GM18907 (cell line): ENCODE results near the gene MYT1.

ENCODE experiments used
- ATAC-seq: cut with Tn5 transposase; IDR thresholded peaks from one replicate; pipeline ENCODE4 v1.9.1; 2021; ENCODE audit warnings: mild to moderate bottlenecking, moderate library complexity; ENCODE audit not compliant: unreplicated experiment

MYT1 gene

DNA sequence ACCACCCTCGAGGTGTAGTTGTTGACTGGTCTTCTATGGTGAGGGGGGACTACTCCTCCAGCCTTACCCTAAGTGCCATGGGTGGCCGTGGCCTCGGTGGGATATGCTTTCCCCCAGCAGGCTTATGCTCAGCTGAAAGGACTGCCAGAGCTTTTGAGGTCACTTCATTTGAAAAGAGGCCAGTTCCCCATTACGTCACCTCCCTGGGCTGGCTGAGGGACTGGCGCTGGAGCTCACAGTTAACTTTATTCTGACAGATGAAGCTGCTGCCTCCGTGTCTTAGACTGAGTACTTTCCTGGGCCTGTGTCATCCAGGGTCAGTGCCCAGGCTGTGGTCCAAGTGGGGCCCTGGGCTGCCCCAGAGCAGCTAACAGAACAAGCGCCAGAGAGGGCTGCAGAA, 48.5 kb downstream of the MYT1 start:
- no peak for ATAC-seq

- ATAC-seq = no peak
These were observed 49.9 kb downstream of the MYT1 start for GRCh38 chr20:64214113-64214512.

GRCh38 chr20:64214952-64215351, 50.7 kb downstream of the MYT1 start:
- ATAC-seq = no peak

DNA sequence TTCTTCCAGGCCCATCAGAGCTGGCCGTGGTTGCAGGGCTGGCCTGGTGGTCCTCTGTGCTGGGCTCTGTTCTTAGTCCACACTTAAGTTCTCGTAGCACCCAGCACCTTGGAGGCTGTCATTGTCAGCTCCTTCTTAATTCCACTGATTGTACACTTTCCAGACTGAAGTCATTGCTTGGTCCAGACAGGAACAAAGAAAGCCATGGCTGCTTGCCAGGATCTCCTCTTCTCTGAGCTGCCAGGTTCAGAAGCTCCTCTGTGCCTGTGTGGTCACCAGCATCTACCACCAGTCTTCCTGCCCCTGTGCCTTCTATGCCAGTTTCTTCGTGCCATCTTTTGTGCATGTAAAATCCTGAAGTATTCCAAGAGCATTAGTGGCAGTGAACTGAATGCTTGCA, 51.8 kb downstream of the MYT1 start:
- ATAC-seq = no peak

GRCh38 chr20:64216910-64217309, 52.7 kb downstream of the MYT1 start:
- no peak for ATAC-seq

- ATAC-seq = no peak
These were observed 53.4 kb downstream of the MYT1 start for GRCh38 chr20:64217539-64218221.

- no peak for ATAC-seq
These were observed 55.0 kb downstream of the MYT1 start for GRCh38 chr20:64219202-64219601.

DNA sequence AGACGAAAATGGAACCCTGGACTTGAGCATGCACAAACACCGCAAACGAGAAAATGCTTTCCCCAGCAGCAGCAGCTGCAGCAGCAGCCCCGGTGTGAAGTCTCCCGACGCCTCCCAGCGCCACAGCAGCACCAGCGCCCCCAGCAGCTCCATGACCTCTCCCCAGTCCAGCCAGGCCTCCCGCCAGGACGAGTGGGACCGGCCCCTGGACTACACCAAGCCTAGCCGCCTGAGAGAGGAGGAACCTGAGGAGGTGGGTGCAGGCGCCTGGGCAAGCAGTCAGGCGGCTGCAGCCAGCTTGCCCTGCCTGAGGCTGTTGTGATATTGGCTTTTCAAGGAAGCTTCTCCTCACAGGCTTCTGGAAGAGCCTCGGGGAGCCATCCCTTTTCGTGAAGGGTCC, 55.5 kb downstream of the MYT1 start:
- no peak for ATAC-seq

- ATAC-seq = no peak
These were observed 56.2 kb downstream of the MYT1 start for GRCh38 chr20:64220420-64220819.

- no peak for ATAC-seq
These were observed 56.8 kb downstream of the MYT1 start for GRCh38 chr20:64220891-64221527.

- no peak for ATAC-seq
These were observed 58.1 kb downstream of the MYT1 start for GRCh38 chr20:64222291-64222735.

GRCh38 chr20:64222851-64223525, 58.7 kb downstream of the MYT1 start:
- ATAC-seq = no peak

DNA sequence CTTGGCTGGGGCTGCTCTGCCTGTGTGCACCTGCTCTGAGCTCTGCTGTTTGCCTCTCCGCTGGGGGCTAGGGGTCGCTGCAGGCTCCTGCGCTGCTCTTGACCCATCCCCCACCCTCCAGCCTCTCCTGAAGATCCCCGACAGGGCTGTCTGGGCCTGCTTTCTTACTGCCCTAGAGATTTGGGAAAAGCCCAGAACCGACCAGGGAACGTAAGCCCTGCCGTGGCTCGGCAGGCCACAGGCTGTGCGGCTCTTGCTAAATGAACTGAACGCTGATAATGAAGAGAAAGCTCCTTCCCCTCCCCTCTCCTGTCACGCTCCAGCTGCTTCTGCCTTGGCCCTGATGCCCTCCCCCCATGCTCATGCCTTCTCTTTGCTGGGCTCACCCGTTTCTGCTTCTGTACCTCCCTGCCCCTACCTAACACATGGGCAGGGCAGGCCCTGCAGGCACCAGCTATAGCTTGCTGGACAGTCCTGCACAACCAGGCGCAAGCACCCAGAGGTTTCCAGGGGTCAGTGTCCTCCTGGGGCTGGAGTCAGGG, 59.3 kb downstream of the MYT1 start:
- ATAC-seq = no peak

GRCh38 chr20:64224351-64225170, 60.3 kb downstream of the MYT1 start:
- ATAC-seq = no peak

DNA sequence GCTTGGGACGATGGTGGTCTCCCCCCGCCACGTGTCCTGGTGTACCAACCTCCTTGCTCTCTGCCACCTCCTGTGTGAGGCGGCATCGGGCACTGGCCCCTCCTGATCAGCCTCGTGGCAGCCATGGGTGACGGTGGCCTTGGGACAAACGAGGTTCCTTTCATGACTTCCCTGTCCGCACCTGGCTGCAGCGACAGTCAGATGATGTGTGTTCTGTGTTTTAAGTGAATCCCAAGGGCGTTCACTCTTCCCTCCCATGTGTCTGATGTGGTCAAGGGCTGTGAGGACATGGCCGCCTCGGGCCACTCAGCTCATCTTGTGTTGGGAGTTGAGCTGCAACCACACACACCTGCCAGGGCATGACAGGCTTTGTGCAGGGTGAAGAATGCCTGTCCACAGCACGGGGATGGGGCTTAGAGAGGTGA, 60.9 kb downstream of the MYT1 start:
- ATAC-seq = no peak

DNA sequence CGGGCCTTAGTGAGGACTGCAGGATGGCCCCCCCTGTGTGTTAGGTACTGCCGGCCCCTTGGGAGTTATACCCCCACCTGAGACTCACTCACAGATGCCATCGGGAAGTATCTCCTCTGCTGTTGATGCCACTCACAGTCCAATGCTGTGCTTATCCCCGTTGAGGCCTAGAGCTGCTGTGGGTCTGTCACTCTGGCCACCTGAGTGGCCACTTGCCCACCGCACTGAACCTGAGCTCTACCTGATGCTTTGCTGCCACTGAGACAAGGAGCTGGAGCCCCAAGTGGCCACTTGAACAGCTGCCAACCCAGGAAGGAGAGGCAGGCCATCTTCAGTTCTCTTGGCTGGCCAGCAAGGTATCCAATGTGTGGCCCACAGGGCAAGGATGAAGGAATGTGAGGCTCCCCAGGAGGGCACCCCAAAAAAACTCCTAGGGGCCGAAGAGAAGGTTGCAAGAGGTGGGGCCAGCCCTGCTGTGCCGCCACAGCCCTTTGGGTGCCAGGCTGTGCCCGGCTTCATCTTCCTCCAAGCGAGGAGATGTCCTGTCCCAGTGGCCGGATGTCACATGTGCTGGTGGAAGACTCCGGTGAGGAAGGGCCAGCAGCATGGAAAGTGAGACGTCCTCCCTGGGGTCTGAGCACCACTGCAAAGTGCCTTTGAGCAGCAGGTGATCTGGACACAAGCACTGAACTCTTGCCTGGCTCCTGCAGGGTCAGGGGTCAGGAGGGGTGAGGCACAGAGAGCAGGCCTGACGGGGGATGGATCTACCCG, 61.8 kb downstream of the MYT1 start:
- ATAC-seq = no peak

GRCh38 chr20:64226686-64227580, 62.7 kb downstream of the MYT1 start:
- ATAC-seq = no peak

DNA sequence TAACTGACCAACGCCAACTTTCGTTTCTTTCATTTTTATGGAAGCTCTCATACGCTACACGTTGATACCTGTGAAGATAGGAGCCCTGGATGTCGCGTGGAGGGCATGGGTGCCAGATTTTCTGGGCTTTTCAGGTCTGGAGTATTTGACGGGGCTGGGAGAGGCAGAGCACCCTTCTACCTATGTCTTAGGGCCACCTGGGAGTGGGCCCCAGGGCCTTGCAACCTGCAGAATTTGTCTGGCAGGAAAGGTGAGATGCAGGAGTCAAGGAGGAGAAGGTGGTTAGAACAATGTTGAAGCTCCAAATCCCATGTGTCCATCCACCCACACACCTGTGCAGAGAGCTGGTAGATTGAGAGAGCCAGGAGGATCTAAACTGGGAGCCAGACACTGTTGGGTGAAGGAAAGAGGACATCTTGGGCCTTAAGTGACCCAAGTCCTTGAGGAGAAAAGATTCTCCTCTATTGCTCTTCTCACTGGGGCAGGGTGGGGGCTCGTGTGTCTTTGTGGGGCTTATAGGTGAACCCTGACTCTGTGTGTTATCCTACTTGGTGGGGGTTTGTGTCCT, 63.9 kb downstream of the MYT1 start:
- ATAC-seq = no peak
